ENCODE results near the gene OGDHL.
"Not testable (repeated sequence)": the region's sequence is repeated elsewhere in the genome, so short reads cannot be mapped to it uniquely, and the experiment has no call there.

- TF ChIP-seq CTCF, POLR2A (IDR thresholded peaks at IDR 0.05): not testable (repeated sequence)
Measured at GRCh38 chr10:49771046-49771445, 8.9 kb upstream of the OGDHL start.

Data from gastroesophageal sphincter (tissue), 3 donors.